Bronchial epithelial cell (primary cell): Measurements from ENCODE around the gene CDH13. TPM values are rescaled to one million over a fixed set of nuclear protein-coding genes. Genes with fewer than 3 reads are reported as not detected.

ENCODE experiments used
- DNase-seq: peaks from one replicate; pipeline ENCODE4 v3.0.0-alpha.2; 2010; ENCODE audit warnings: low read depth
- FAIRE-seq: peaks from 2 replicates; lab custom pipeline; 2011; peaks lifted over from hg19 to GRCh38; lab: Jason Lieb, UNC
- H3K27me3 ChIP-seq: 2 replicates; pipeline ENCODE4 v1.5.1; 2011; ENCODE audit warnings: low read length; ENCODE audit not compliant: control insufficient read depth, insufficient read depth
- H3K36me3 ChIP-seq: 2 replicates; pipeline ENCODE4 v1.5.1; 2011; ENCODE audit warnings: low read length; ENCODE audit not compliant: control insufficient read depth, insufficient read depth
- H3K4me3 ChIP-seq: 2 replicates; pipeline ENCODE4 v1.5.1; 2011; ENCODE audit warnings: mild to moderate bottlenecking, low read depth, low read length, control low read depth
- CTCF ChIP-seq: IDR thresholded peaks from 2 replicates; pipeline ENCODE4 v1.5.1; 2011; ENCODE audit warnings: mild to moderate bottlenecking, moderate library complexity, low read length, control low read depth, inconsistent platforms; ENCODE audit not compliant: insufficient read depth, severe bottlenecking
- total RNA-seq: library from RNA; depleted of rRNA; stranded (reverse); fragments of >200 nt; gene quantifications from 2 replicates; pipeline ENCODE4 v1.2.1, GENCODE V29; 2014

CDH13 gene
- total RNA-seq, 1 donor from 2014 or later, result 31.3 TPM

- no peaks in the 10 kb centered on the region for H3K27me3 ChIP-seq
- no peak for DNase-seq
- no peaks in the 10 kb centered on the region for H3K36me3 ChIP-seq
- peak; percentile 91 for FAIRE-seq
- no peak for TF ChIP-seq CTCF
- no peak overlapping the region for H3K4me3 ChIP-seq
Observed at GRCh38 chr16:83400234-83400633, 773.5 kb downstream of the CDH13 start.

GRCh38 chr16:83402160-83402814 lies 775.5 kb downstream of the CDH13 start:
- TF ChIP-seq CTCF, result no peak
- no peaks in the 10 kb centered on the region for H3K27me3 ChIP-seq
- FAIRE-seq, result no peak
- no peaks in the 10 kb centered on the region for H3K36me3 ChIP-seq
- peak; percentile 40 for DNase-seq
- no peak overlapping the region for H3K4me3 ChIP-seq

- peak; percentile 33 for DNase-seq
- Histone ChIP-seq H3K36me3 (no peaks in the 10 kb centered on the region), H3K4me3 (no peak overlapping the region), H3K27me3 (no peaks in the 10 kb centered on the region)
- TF ChIP-seq CTCF, result no peak
- FAIRE-seq, result no peak
Observed at GRCh38 chr16:83402967-83403366, 776.2 kb downstream of the CDH13 start.

GRCh38 chr16:83403761-83404160 lies 777.0 kb downstream of the CDH13 start:
- DNase-seq, result peak; percentile 96
- H3K4me3 ChIP-seq, result no peak overlapping the region
- no peaks in the 10 kb centered on the region for H3K36me3 ChIP-seq
- FAIRE-seq, result no peak
- TF ChIP-seq CTCF, result no peak
- no peaks in the 10 kb centered on the region for H3K27me3 ChIP-seq

- Histone ChIP-seq H3K4me3 (no peak overlapping the region), H3K27me3 (no peaks in the 10 kb centered on the region), H3K36me3 (no peaks in the 10 kb centered on the region)
- TF ChIP-seq CTCF, result no peak
- no peak for DNase-seq
- FAIRE-seq, result no peak
Observed at GRCh38 chr16:83404261-83404660, 777.5 kb downstream of the CDH13 start.

GRCh38 chr16:83407928-83408327 lies 781.2 kb downstream of the CDH13 start:
- no peak for TF ChIP-seq CTCF
- DNase-seq (no peak), FAIRE-seq (peak; percentile 50)
- Histone ChIP-seq H3K36me3 (no peaks in the 10 kb centered on the region), H3K4me3 (no peak overlapping the region), H3K27me3 (no peaks in the 10 kb centered on the region)
